ENCODE measurements around the gene GNG3.

The GNG3 gene

DNA sequence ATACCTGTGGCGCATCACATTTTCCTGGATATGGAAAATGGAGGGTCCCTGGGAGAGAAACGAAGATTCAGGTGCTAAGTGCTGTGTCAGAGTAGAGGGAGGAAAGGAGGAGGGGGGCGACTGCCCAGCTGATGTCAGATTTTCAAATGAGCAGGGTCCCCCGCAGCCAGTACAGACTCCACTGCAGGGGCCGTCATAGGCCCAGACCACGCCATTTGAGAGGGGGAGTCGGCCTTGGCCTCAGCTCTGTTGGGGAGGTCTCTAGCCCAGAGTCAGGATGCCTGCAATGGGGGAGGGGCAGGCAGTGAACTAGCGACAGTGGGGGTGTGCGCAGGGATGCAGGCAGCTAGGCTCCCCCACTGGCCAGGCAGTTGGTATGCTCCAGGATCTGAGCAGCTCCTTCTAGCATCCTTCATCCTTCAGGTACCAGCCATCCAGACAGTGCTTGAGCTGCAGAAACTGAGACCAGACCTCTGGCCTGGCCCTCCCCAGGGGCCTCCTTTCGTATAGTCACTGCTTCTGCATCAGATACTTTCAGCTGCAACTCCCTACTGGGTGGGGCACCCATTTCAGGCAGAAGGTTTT is at the start of gene GNG3, which contains the start of gene BSCL2:
TSS of gene GNG3 (plus strand) at position 400 of the 585 bp plus-strand sequence. CDS start 620 bp downstream, outside the sequence.
TSS of gene BSCL2 (minus strand) at position 148 of the 585 bp plus-strand sequence. CDS start 229 bp downstream, outside the sequence.
- DNase-seq (ENCODE audit: low spot score): no peak
- TF ChIP-seq, protein P1, sequence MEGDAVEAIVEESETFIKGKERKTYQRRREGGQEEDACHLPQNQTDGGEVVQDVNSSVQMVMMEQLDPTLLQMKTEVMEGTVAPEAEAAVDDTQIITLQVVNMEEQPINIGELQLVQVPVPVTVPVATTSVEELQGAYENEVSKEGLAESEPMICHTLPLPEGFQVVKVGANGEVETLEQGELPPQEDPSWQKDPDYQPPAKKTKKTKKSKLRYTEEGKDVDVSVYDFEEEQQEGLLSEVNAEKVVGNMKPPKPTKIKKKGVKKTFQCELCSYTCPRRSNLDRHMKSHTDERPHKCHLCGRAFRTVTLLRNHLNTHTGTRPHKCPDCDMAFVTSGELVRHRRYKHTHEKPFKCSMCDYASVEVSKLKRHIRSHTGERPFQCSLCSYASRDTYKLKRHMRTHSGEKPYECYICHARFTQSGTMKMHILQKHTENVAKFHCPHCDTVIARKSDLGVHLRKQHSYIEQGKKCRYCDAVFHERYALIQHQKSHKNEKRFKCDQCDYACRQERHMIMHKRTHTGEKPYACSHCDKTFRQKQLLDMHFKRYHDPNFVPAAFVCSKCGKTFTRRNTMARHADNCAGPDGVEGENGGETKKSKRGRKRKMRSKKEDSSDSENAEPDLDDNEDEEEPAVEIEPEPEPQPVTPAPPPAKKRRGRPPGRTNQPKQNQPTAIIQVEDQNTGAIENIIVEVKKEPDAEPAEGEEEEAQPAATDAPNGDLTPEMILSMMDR (IDR thresholded peaks at IDR 0.05; ENCODE audit: extremely low read depth, missing control alignments): no peak

DNA sequence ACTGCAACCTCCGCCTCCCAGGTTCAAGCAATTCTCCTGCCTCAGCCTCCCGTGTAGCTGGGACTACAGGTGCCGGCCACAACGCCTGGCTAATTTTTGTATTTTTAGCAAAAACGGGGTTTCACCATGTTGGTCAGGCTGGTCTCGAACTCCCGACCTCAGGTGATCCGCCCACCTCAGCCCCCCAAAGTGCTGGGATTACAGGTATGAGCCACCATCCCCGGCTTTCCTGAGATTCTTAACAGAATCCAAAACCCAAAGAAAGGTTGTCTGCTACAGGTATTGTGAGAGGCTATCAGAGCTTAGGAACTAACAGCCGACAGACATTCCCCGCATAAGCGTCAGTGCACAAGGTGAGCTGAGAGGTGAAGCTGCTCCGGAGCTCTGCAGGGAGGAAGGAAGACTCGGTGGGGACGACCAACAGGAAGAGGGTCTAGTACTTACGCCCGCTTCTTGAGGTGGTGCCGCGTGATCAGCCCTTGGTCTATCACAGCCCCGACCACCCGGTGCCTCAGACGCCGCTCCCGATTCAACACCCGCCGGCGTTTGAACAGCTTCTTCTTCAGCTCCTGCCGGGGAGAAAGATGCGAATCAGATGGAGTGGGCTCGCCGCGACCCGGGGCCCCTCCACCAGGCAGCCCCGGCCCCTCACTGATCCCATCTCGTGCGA is 42.9 kb upstream of the GNG3 start:
- DNase-seq (ENCODE audit: low spot score): peak; percentile 67
- TF ChIP-seq, protein P1 (IDR thresholded peaks at IDR 0.05; ENCODE audit: extremely low read depth, missing control alignments): no peak

DNA sequence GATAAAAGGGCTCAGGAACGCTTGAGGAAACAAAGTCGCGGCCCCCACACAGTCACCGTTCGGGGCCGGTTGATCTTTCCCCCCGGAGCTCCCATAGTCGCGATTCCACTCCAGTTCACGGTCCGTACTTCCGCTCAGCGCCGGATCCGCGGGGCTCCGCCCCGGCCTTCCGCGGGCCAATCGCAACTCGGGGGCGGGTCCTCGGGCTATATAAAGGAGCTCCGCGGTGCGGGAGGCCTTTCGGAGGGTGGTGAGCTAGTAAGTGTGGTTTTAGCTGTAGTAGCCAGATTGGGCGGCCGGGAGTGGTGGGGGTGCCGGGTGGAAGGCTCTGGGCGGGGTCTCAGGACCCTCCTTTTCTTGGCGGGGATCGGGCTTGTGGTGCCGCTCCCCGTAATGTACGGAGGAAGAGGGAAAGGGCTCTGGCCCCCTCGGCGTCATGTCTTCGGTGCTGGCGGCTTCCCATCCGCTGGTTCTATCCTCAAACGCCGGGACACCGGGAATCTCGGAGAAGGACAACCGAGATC is 42.3 kb upstream of the GNG3 start, which contains the start of the genes C11orf98 and CSKMT:
TSS of gene C11orf98 (minus strand) at position 136 of the 524 bp plus-strand sequence. CDS start at position 95, 41 bp downstream.
TSS of gene CSKMT (plus strand) at position 238 of the 524 bp plus-strand sequence. CDS start 568 bp downstream, outside the sequence.
- DNase-seq (ENCODE audit: low spot score): peak; percentile 94
- TF ChIP-seq, protein P1 (IDR thresholded peaks at IDR 0.05; ENCODE audit: extremely low read depth, missing control alignments): no peak

DNA sequence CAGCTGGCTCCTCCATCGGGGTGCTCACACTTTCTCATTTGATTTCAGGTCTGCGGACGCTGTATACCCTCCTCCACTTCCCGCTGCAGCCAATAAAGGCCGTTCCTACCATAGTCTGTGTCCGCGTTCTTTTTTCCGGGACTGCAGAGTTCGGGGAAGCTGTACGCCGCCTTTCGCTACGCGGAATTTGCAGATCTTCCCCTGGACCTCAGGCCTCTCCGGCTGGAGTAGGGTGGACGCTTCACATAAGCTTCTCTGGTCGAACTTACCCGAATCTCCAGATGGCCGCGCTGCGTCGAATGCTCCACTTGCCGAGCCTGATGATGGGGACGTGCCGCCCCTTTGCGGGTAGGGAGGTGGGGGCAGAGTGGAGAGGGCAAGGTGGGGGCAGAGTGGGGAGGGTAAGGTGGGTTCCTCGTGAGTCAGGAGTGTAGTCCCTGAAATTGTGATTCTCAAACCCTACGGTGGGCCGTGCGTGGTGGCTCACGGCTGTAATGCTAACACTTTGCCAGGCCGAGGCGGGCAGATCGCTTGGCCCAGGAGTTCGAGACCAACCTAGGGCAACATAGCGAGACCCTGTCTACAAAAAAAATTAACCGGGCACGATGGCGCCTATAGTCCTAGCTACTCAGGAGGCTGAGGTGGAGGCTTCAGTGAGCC is 41.7 kb upstream of the GNG3 start:
- TF ChIP-seq, protein P1 (IDR thresholded peaks at IDR 0.05; ENCODE audit: extremely low read depth, missing control alignments): no peak
- peak; percentile 41 for DNase-seq (ENCODE audit: low spot score)

DNA sequence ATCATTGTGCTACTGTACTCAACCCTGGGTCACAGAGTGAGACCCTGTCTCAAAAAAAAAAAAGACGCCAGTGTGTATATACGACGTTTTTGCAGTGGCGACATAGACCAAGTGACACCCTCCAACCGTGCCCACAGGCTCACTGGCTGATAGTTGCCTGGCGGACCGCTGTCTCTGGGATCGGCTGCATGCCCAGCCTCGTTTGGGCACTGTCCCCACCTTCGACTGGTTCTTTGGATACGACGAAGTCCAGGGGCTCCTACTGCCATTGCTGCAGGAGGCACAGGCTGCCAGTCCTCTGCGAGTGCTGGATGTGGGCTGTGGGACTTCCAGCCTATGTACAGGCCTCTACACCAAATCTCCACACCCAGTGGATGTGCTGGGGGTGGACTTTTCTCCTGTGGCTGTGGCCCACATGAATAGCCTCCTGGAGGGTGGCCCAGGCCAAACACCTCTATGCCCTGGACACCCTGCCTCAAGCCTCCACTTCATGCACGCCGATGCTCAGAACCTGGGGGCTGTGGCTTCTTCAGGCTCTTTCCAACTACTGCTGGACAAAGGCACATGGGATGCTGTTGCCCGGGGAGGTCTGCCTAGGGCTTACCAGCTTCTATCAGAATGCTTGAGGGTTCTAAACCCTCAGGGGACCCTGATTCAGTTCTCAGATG is 41.1 kb upstream of the GNG3 start:
- TF ChIP-seq, protein P1 (IDR thresholded peaks at IDR 0.05; ENCODE audit: extremely low read depth, missing control alignments): no peak
- DNase-seq (ENCODE audit: low spot score): peak; percentile 13

DNA sequence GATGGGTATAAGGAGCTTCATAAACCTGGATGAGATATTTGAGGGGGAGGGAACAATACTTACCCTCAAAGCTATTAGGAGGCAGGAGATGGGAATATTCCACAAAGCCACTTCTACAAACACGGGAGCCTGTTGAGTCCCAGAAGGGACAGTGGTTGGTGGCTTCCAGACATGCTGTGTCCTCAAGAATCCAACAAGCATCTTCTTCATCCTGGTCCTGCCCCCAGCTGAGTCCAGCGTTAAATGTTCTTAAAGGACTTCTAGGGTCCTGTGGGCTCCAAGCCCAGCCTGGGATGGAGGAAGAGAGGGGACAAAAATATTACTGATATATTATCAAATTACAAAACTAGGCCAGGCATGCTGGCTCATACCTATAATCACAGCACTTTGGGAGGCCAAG is 40.0 kb upstream of the GNG3 start:
- DNase-seq (ENCODE audit: low spot score): no peak
- TF ChIP-seq, protein P1 (IDR thresholded peaks at IDR 0.05; ENCODE audit: extremely low read depth, missing control alignments): no peak

Measured in GM20000 (cell line).